ENCODE measurements around the gene TGFB2.

Gene TGFB2

GRCh38 chr1:218463194-218464156 is 118.3 kb downstream of the TGFB2 start:
- no peak for DNase-seq (ENCODE audit: low spot score)

GRCh38 chr1:218464871-218465270 is 119.7 kb downstream of the TGFB2 start:
- no peak for DNase-seq (ENCODE audit: low spot score)

- DNase-seq (ENCODE audit: low spot score) = no peak
These were observed 121.3 kb downstream of the TGFB2 start for GRCh38 chr1:218466341-218467010.

GRCh38 chr1:218467101-218468072 is 122.3 kb downstream of the TGFB2 start:
- DNase-seq (ENCODE audit: low spot score) = no peak

GRCh38 chr1:218468711-218469110 is 123.6 kb downstream of the TGFB2 start:
- no peak for DNase-seq (ENCODE audit: low spot score)

GRCh38 chr1:218472885-218473284 is 127.7 kb downstream of the TGFB2 start:
- no peak for DNase-seq (ENCODE audit: low spot score)

- no peak for DNase-seq (ENCODE audit: low spot score)
These were observed 128.4 kb downstream of the TGFB2 start for GRCh38 chr1:218473522-218473921.

GRCh38 chr1:218474128-218474527 is 129.0 kb downstream of the TGFB2 start:
- DNase-seq (ENCODE audit: low spot score) = no peak

GRCh38 chr1:218475275-218475674 is 130.1 kb downstream of the TGFB2 start:
- no peak for DNase-seq (ENCODE audit: low spot score)

GRCh38 chr1:218475699-218476098 is 130.6 kb downstream of the TGFB2 start:
- no peak for DNase-seq (ENCODE audit: low spot score)

GRCh38 chr1:218476385-218476784 is 131.2 kb downstream of the TGFB2 start:
- no peak for DNase-seq (ENCODE audit: low spot score)

GRCh38 chr1:218478336-218478735 is 133.2 kb downstream of the TGFB2 start:
- DNase-seq (ENCODE audit: low spot score) = no peak

GRCh38 chr1:218479436-218480115 is 134.4 kb downstream of the TGFB2 start:
- DNase-seq (ENCODE audit: low spot score) = no peak

DNA sequence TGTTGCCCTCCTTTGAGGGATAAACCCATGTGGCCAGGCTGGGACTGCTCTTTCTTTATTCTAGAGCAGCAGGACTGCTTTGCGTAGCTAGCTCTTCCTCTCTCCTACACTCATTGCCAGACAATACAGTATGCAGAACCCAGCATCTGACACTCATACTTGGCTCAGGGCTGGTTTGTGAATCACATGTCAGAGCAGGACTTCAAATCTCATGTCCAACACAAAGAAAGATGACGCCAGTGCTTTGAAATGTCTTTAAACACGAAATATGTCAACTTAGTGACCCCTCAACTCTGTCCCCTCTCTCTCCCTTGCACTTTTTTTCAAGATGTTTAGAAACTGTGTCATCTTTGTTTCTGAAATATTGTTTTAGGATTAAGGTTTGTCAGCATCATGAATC is 135.0 kb downstream of the TGFB2 start:
- DNase-seq (ENCODE audit: low spot score) = no peak

GRCh38 chr1:218480588-218481099 is 135.5 kb downstream of the TGFB2 start:
- DNase-seq (ENCODE audit: low spot score) = no peak

DNA sequence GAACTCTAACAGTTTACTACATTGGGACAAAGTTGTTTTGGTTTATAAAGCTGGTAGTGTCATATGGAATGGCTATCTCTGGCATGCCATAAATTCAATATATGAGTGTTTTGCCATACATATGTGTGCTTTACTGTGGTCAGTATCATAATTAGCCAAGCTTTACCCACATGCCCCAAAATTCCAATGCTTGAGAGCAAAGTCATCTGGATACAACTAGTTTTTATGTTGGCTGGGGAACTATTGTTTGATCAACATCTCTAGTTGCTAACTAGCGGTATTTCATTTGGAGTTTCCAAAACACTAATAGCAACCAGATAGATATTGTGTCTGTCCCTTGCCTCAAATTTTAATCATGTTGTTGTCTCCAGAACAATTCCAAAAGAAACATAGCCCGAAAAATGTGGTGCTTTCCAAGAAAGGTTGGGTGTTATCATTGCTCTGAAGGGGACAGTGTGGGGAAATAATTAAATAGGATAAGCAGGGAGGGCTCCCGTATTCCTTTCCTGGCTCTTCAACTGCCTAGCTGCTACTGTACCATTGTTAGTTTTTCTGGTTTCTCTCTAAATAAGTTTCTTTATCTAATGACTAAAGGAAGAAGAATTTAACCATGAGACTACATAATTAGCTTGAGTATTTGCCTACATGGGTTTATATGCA is 136.1 kb downstream of the TGFB2 start:
- no peak for DNase-seq (ENCODE audit: low spot score)

GRCh38 chr1:218482683-218483082 is 137.5 kb downstream of the TGFB2 start:
- DNase-seq (ENCODE audit: low spot score) = no peak

DNA sequence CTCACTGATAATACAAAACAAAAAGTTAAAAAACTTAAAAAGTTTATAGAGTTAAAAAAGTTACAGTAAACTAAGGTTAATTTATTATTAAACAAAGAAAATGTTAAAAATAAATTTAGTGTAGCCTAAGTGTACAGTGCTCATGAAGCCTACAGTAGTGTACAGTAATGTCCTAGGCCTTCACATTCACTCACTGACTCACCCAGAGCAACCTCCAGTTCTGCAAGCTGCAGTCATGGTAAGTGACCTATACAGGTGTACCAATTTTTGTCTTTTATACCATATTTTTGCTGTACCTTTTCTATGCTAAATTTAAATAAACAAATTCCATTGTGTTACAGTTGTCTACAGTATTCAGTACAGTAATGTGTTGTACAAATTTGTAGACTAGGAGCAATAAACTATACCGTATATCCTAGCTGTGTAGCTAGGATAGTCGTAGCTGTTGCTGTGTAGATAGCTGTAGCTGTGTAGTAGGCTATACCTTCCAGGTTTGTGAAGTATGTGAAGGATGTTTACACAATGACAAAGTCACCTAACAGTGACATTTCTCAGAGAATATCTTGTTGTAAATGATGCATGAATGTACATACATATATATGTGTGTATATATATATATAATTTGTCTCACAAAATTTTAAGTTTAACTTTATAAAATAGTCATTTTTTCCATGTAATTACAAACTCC is 140.2 kb downstream of the TGFB2 start:
- no peak for DNase-seq (ENCODE audit: low spot score)

DNA sequence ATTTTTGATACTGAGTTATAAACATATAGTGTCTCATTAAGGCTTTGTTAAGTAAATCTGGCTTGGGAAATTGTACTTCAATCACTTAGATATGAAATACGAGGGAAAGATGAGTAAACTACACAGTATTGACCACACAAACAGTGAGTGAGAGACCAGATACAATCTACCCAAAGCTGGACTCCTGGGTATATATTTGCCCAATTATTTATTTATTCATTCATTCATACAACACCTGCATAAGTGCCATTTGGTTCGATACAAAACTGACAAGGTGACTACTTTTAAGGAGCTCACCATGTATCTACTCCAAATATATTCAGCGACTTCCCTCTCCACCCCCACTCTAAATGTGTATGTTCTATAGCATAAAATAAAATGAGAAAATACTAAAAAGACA is 143.4 kb downstream of the TGFB2 start:
- no peak for DNase-seq (ENCODE audit: low spot score)

DNA sequence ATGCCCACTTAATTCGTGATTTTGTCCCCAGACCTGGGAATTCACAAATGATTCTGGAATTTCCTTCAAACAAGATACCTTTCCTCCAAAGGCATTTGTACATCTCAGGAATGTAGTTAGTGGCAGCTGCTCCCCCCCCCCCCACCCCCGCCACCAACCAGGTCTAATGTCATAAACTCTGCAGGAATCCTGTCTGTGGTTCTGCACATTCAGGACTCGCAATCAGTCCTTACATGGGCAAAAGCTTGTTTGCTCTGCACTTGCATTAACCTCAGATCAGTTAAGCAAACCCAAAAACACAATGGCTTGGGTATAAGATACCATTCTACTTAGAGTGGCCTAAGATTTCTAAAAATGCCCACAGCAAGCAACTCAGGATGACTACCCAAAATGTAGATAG is 143.8 kb downstream of the TGFB2 start:
- DNase-seq (ENCODE audit: low spot score) = no peak
